GM13977 (cell line): ENCODE measurements around the gene CCNY.

ENCODE experiments used
- DNase-seq: peaks from one replicate; pipeline ENCODE4 v3.0.0; 2012; ENCODE audit warnings: low spot score
- CTCF ChIP-seq: IDR thresholded peaks from 2 replicates; pipeline ENCODE4 v1.5.1; 2012; ENCODE audit warnings: mild to moderate bottlenecking, control low read depth; ENCODE audit not compliant: insufficient read depth; ENCODE audit errors: extremely low read depth, missing control alignments
- in situ Hi-C: fragments of 300-500 bp; cut with MboI; formaldehyde crosslinking; loops from one replicate; pipeline ENCODE4 v1.12.0; 2022; ENCODE audit warnings: low sequenced_read_pairs, low pct_unique_long_range_greater_than_20kb, mixed read lengths, inconsistent platforms; ENCODE audit not compliant: unreplicated experiment

The CCNY gene

GRCh38 chr10:35347899-35348608, 11.7 kb downstream of the CCNY start:
- TF ChIP-seq CTCF = no peak
- DNase-seq = no peak
- in situ Hi-C loops = no loop called here

- in situ Hi-C loops = no loop called here
- no peak for DNase-seq
- no peak for TF ChIP-seq CTCF
Observed at GRCh38 chr10:35348609-35349388, 12.5 kb downstream of the CCNY start.

- no peak for TF ChIP-seq CTCF
- in situ Hi-C loops = no loop called here
- no peak for DNase-seq
Observed at GRCh38 chr10:35349389-35349915, 13.1 kb downstream of the CCNY start.

- in situ Hi-C loops = no loop called here
- no peak for TF ChIP-seq CTCF
- DNase-seq = no peak
Observed at GRCh38 chr10:35351021-35351420, 14.7 kb downstream of the CCNY start.

- no peak for DNase-seq
- in situ Hi-C loops = no loop called here
Observed at GRCh38 chr10:35352097-35352496, 15.8 kb downstream of the CCNY start.

GRCh38 chr10:35352512-35352911, 16.2 kb downstream of the CCNY start:
- in situ Hi-C loops = no loop called here
- no peak for DNase-seq
- no peak for TF ChIP-seq CTCF

More at GRCh38 chr10:35352097-35352496, 15.8 kb downstream of the CCNY start:
- no peak for TF ChIP-seq CTCF
